ENCODE data around the gene OLFML2B.

Gene OLFML2B

DNA sequence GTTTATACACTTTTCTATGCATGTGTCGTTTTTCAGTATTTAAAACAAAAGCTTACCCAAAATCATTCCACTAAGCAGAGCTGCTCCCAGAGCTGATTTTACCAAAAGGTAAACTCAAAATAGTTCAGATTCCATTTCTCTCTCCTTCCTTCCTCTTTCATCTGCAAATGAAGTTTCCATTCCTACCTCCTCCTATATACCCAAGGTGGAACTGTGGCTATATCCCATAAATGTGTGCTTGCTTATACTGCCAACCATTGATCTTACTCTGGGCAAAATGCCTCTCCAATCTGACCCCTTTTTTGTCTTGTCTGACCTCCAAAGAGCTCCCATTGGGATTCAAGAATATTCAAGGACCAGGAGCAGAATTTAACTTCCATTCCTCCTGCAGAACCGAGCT, 9.5 kb downstream of the OLFML2B start:
- no peak overlapping the region for H3K4me2 ChIP-seq (ENCODE audit: low read depth, low read length, poor library complexity, severe bottlenecking)
- no peak overlapping the region for H2AFZ ChIP-seq (ENCODE audit: low read length)
- H3K36me3 ChIP-seq (ENCODE audit: insufficient read depth, low read length) = no peaks in the 10 kb centered on the region

DNA sequence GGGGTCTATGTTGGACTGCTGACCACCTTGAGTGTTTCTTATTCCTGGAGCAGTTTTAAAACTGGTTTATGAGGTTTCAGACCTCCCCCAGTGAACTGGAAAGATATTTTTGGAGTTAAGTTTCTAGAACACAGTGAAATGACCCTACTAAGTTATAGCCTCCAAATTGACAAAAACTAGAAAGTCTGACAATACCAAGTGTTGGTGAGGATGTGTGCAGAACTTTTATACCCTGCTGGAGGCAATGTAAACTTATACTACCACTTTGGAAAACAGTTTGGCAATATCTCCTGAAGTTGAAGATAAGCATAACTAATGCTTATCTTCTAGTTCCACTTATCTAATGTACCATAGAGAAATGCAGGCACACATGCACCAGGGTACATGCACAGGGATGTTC, 10.4 kb downstream of the OLFML2B start:
- H3K9me2 ChIP-seq (replicated peaks; ENCODE audit: low read depth, low read length) = no peaks in the 10 kb centered on the region
- no peak overlapping the region for H3K4me3 ChIP-seq (ENCODE audit: low read length, poor library complexity, severe bottlenecking)
- no peaks in the 10 kb centered on the region for H3K27me3 ChIP-seq (ENCODE audit: insufficient read depth, low read length, poor library complexity, severe bottlenecking)
- H2AFZ ChIP-seq (ENCODE audit: low read length) = no peak overlapping the region
- H4K20me1 ChIP-seq (ENCODE audit: insufficient read depth, low read length, poor library complexity, severe bottlenecking) = no peaks in the 10 kb centered on the region
- no peaks in the 10 kb centered on the region for H3K4me1 ChIP-seq (ENCODE audit: insufficient read depth, low read length, poor library complexity, severe bottlenecking)
- no peak overlapping the region for H3K9ac ChIP-seq (ENCODE audit: low read depth, low read length, poor library complexity, severe bottlenecking)
- no peaks in the 10 kb centered on the region for H3F3A ChIP-seq (ENCODE audit: low read depth)
- H3K4me2 ChIP-seq (ENCODE audit: low read depth, low read length, poor library complexity, severe bottlenecking) = no peak overlapping the region
- TF ChIP-seq, protein P1, sequence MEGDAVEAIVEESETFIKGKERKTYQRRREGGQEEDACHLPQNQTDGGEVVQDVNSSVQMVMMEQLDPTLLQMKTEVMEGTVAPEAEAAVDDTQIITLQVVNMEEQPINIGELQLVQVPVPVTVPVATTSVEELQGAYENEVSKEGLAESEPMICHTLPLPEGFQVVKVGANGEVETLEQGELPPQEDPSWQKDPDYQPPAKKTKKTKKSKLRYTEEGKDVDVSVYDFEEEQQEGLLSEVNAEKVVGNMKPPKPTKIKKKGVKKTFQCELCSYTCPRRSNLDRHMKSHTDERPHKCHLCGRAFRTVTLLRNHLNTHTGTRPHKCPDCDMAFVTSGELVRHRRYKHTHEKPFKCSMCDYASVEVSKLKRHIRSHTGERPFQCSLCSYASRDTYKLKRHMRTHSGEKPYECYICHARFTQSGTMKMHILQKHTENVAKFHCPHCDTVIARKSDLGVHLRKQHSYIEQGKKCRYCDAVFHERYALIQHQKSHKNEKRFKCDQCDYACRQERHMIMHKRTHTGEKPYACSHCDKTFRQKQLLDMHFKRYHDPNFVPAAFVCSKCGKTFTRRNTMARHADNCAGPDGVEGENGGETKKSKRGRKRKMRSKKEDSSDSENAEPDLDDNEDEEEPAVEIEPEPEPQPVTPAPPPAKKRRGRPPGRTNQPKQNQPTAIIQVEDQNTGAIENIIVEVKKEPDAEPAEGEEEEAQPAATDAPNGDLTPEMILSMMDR (conservative IDR thresholded peaks at IDR 0.05; ENCODE audit: low read length) = no peak
- no peak for TF ChIP-seq EZH2phosphoT487 (IDR thresholded peaks at IDR 0.05; ENCODE audit: borderline replicate concordance)
- H3K79me2 ChIP-seq (ENCODE audit: insufficient read depth, low read length) = no peaks in the 10 kb centered on the region
- H3K9me3 ChIP-seq (ENCODE audit: insufficient read depth, low read depth, low read length) = no peaks in the 10 kb centered on the region; the same call in 1 of the 2 replicates
- no peaks in the 10 kb centered on the region for H3K36me3 ChIP-seq (ENCODE audit: insufficient read depth, low read length)

More for the DNA sequence above, 9.5 kb downstream of the OLFML2B start:
- no peaks in the 10 kb centered on the region for H3K79me2 ChIP-seq (ENCODE audit: insufficient read depth, low read length)
- H3K9me3 ChIP-seq (ENCODE audit: insufficient read depth, low read depth, low read length) = no peaks in the 10 kb centered on the region; the same call in 1 of the 2 replicates
- no peak overlapping the region for H3K9ac ChIP-seq (ENCODE audit: low read depth, low read length, poor library complexity, severe bottlenecking)
- H3K27me3 ChIP-seq (ENCODE audit: insufficient read depth, low read length, poor library complexity, severe bottlenecking) = no peaks in the 10 kb centered on the region
- no peaks in the 10 kb centered on the region for H3K4me1 ChIP-seq (ENCODE audit: insufficient read depth, low read length, poor library complexity, severe bottlenecking)
- no peaks in the 10 kb centered on the region for H4K20me1 ChIP-seq (ENCODE audit: insufficient read depth, low read length, poor library complexity, severe bottlenecking)
- TF ChIP-seq EZH2phosphoT487 (IDR thresholded peaks at IDR 0.05; ENCODE audit: borderline replicate concordance) = no peak
- TF ChIP-seq, protein P1 (conservative IDR thresholded peaks at IDR 0.05; ENCODE audit: low read length) = no peak
- H3K9me2 ChIP-seq (replicated peaks; ENCODE audit: low read depth, low read length) = no peaks in the 10 kb centered on the region
- H3K4me3 ChIP-seq (ENCODE audit: low read length, poor library complexity, severe bottlenecking) = no peak overlapping the region
- no peaks in the 10 kb centered on the region for H3F3A ChIP-seq (ENCODE audit: low read depth)

DNA sequence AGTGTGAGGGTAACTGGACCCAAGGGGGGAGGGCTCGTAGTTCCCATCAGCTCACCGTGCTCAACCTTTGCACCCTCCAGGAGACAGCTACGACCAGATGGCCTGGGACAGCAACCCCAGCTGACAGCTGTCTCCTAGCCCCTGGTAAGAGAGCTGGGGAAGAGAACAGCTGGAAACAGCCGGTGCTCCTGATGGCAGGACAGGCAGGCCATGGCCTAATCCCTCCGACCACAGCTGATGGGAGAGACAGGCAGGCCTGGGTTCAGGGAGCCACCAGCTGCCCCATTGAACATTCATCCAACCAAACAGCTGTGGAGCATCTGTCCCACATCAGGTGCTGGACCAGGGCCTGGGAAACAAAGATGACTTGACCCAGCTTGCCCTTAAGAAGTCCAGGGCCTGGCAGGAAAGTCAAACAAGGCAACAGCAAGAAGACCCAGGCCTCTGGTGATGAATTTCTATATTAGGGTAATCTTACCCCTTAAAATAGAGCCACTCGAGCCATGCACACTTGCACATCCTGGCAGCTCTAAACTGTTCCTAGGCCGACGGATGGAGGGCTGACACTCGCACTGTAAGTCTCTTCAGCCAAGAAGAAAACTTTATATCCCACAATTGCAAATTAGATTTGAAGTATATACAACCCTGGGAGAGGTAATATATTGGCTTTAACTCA, 12.2 kb downstream of the OLFML2B start:
- Histone ChIP-seq H3K4me3 (ENCODE audit: low read length, poor library complexity, severe bottlenecking) (no peak overlapping the region), H4K20me1 (ENCODE audit: insufficient read depth, low read length, poor library complexity, severe bottlenecking) (no peaks in the 10 kb centered on the region), H3K4me2 (ENCODE audit: low read depth, low read length, poor library complexity, severe bottlenecking) (no peak overlapping the region), H3K9me3 (ENCODE audit: insufficient read depth, low read depth, low read length) (no peaks in the 10 kb centered on the region; the same call in 1 of the 2 replicates), H3F3A (ENCODE audit: low read depth) (no peaks in the 10 kb centered on the region), H3K4me1 (ENCODE audit: insufficient read depth, low read length, poor library complexity, severe bottlenecking) (no peaks in the 10 kb centered on the region), H3K27me3 (ENCODE audit: insufficient read depth, low read length, poor library complexity, severe bottlenecking) (no peaks in the 10 kb centered on the region), H3K9ac (ENCODE audit: low read depth, low read length, poor library complexity, severe bottlenecking) (no peak overlapping the region), H2AFZ (ENCODE audit: low read length) (no peak overlapping the region), H3K9me2 (replicated peaks; ENCODE audit: low read depth, low read length) (no peaks in the 10 kb centered on the region), H3K79me2 (ENCODE audit: insufficient read depth, low read length) (no peaks in the 10 kb centered on the region), H3K36me3 (ENCODE audit: insufficient read depth, low read length) (no peaks in the 10 kb centered on the region)
- no peak for TF ChIP-seq EZH2phosphoT487 (IDR thresholded peaks at IDR 0.05; ENCODE audit: borderline replicate concordance)
- TF ChIP-seq, protein P1 (conservative IDR thresholded peaks at IDR 0.05; ENCODE audit: low read length) = no peak

All from Loucy (cell line).